ENCODE results near the gene GALNT12.

The GALNT12 gene

GRCh38 chr9:98834386-98834785 lies 26.9 kb downstream of the GALNT12 start:
- no peak for DNase-seq

GRCh38 chr9:98836206-98836605 lies 28.7 kb downstream of the GALNT12 start:
- DNase-seq: no peak

GRCh38 chr9:98837516-98837915 lies 30.0 kb downstream of the GALNT12 start:
- DNase-seq: no peak

- no peak for DNase-seq
Observed at GRCh38 chr9:98838155-98838867, 30.8 kb downstream of the GALNT12 start.

- DNase-seq: no peak
Observed at GRCh38 chr9:98838868-98839565, 31.5 kb downstream of the GALNT12 start.

GRCh38 chr9:98839724-98840123 lies 32.3 kb downstream of the GALNT12 start:
- no peak for DNase-seq

GRCh38 chr9:98842510-98842909 lies 35.0 kb downstream of the GALNT12 start:
- DNase-seq: no peak

- no peak for DNase-seq
Observed at GRCh38 chr9:98846081-98846480, 38.6 kb downstream of the GALNT12 start.

- no peak for DNase-seq
Observed at GRCh38 chr9:98846879-98847278, 39.4 kb downstream of the GALNT12 start.

GRCh38 chr9:98848450-98849149 lies 41.1 kb downstream of the GALNT12 start:
- peak; percentile 66 for DNase-seq

- no peak for DNase-seq
Observed at GRCh38 chr9:98849563-98849962, 42.1 kb downstream of the GALNT12 start.

GRCh38 chr9:98850851-98851729 lies 43.6 kb downstream of the GALNT12 start:
- DNase-seq: no peak

- DNase-seq: no peak
Observed at GRCh38 chr9:98851730-98852459, 44.4 kb downstream of the GALNT12 start.

- no peak for DNase-seq
Observed at GRCh38 chr9:98852460-98852734, 44.9 kb downstream of the GALNT12 start.

GRCh38 chr9:98852961-98853360 lies 45.5 kb downstream of the GALNT12 start:
- DNase-seq: no peak

GRCh38 chr9:98854266-98854665 lies 46.8 kb downstream of the GALNT12 start:
- DNase-seq: no peak

GRCh38 chr9:98855592-98855991 lies 48.1 kb downstream of the GALNT12 start:
- DNase-seq: no peak

GRCh38 chr9:98856982-98857381 lies 49.5 kb downstream of the GALNT12 start:
- DNase-seq: no peak

- no peak for DNase-seq
Observed at GRCh38 chr9:98859941-98860340, 52.5 kb downstream of the GALNT12 start.

- no peak for DNase-seq
Observed at GRCh38 chr9:98860871-98861293, 53.4 kb downstream of the GALNT12 start.

- no peak for DNase-seq
Observed at GRCh38 chr9:98861781-98862504, 54.5 kb downstream of the GALNT12 start.

GRCh38 chr9:98862936-98863335 lies 55.5 kb downstream of the GALNT12 start:
- no peak for DNase-seq

All from effector CD4-positive, alpha-beta T cell (primary cell).